ENCODE measurements around the gene TNFAIP2.

Gene TNFAIP2

DNA sequence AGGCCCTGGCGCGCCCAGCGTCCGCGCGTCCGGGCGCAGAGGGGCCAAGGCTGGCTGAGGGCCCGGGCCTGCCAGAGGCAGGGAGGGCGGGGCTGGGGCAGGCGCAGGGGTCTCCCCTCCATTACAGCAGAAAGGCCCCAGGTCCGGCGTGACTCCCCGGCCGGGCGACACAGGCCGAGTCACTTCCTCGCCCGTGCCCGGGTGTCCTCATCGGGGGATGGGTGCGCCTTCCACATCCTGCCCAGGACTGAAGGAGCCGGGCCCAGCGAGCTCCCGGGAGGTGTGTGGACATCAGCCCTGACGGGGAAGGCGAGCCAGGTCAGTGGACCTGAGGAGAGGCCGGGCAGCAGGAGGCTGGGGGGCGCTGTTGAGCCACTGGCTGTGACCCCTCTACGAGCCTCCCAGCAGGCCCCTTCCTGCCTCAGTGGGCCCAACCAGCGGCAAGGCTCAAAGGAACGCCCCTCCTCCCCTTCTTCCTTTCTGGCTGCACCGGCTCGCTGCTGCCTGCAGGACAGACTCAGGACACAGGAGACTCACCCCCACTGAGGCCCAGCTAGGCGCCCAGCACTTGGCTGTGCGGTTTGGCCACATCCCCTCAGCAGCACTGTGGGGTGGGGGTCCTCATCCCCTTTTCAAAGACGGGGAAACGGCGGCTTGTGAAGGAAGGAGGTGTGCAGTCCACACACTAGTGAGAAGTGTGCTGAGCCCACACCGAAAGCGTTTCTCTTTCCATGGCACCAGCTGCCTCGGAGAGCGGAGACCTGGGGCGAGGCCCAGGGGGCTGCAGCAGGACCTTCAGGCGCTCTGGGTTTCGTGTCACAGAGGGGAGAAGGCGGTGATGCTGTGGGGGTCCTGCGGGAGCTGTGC is 606 bp downstream of the TNFAIP2 start:
- DNase-seq = no peak

DNA sequence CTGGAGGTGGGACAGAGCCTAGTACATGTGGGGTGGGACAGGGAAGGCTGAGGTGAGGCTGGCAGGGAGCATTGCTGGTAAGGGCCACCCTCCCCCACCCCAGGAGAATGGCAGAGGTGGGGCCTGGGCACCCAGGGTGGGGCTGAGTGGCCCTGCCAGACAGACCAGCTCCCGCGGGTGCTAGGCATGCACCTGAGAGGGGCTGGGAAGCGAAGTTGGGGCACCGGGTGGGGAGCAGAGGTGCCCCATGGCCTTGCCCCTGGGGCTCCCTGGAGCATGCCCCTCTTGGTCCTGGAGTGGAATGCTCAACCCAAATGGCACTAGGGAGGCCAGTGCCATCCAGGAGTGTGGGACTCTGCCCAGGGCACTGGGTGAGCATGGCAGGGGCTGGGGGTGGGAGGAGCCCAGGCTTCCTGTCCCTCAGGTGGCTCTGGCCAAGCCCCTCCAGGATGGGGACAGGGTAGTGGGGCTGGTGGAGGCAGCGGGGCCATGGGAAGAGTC is 1.3 kb downstream of the TNFAIP2 start:
- DNase-seq = no peak

DNA sequence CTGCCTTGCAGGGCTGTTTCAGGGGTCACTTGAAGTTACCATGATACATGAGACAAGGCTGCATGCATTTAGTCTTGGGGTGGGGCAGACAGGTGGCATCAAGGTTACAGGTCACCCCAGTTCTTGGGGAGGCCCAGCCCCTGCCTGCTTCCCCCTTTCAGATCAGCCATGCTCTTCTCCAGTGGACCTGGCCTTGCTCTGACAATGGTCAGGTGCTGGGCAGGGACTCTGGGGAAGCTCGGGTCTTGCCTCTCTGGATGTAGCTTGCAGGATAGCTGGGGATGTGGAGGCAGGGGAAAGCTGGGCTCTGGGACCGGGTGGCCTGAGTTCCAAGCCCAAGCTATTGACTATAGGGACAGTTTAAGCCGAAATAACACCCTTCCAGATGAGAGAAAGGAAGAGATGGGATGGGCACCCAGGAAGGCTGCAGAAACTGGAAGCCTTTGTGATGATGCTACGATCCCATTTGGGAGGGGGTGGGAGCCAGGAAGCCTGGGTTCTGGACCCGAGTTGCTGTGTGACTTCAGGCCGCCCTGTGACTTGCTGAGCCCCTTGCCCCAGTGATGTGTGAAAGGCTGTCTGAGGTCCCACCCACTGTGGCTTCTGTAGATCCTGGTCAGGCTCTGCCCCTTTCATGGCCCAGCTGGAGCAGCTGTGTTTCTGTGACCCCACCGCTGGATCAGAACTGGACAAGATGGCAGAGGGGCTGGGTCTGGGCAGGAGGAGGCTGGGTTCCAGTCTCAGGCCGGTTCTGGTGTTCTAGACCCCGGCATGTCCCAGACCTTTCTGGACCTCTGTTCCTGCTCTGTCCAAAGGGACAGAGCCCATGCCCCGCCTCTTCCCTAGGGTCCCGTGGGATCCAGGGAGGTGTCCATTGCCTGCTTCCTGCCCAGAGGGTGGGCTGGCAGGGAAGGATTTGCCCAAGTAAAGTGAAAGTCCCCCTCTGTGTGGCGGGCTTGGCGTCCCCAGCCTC is 2.1 kb downstream of the TNFAIP2 start:
- DNase-seq = no peak

DNA sequence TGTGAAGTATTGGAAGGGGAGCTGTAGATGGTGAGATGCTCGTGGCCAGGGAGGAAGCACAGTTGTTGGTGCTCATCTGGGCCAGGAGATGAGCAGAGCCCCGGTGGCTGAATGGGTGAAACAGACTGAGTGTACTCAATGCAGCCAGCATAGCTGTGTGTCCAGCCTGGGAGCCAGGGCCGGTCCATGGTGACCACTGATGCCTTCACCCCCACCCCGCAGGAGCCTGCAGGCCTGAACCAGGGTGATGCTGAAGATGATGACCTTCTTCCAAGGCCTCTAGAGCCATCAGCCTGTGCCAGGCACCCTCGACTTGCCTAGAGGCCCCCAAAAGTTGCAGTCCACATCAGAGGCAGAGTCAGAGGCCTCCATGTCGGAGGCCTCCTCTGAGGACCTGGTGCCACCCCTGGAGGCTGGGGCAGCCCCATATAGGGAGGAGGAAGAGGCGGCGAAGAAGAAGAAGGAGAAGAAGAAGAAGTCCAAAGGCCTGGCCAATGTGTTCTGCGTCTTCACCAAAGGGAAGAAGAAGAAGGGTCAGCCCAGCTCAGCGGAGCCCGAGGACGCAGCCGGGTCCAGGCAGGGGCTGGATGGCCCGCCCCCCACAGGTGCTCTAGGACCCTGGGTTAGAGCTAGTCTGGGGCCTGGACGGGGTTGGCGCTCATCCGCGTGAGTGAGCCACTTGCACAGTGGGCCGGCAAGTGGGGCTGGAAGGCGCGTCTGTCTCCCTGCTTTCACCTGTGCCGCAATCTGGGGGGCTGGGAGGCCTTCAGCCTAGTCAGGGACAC is 3.0 kb downstream of the TNFAIP2 start:
- DNase-seq = no peak

DNA sequence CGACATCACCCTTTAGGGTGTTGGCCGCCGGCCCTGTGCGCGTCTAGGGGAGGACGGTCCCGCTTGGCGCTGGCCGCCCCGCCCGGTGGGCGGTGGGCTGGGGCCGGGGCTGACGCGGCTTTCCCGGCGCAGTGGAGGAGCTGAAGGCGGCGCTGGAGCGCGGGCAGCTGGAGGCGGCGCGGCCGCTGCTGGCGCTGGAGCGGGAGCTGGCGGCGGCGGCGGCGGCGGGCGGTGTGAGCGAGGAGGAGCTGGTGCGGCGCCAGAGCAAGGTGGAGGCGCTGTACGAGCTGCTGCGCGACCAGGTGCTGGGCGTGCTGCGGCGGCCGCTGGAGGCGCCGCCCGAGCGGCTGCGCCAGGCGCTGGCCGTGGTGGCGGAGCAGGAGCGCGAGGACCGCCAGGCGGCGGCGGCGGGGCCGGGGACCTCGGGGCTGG is 3.6 kb downstream of the TNFAIP2 start:
- DNase-seq = no peak

DNA sequence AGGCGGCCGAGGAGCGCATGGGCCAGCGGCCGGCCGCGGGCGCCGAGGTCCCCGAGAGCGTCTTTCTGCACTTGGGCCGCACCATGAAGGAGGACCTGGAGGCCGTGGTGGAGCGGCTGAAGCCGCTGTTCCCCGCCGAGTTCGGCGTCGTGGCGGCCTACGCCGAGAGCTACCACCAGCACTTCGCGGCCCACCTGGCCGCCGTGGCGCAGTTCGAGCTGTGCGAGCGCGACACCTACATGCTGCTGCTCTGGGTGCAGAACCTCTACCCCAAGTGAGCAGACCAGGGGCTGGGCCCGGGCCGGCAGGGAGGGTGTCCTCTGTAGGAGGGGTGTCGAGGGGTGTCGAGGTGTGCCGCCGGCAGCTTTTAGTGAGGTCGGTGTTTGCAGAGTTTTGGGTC is 4.1 kb downstream of the TNFAIP2 start:
- no peak for DNase-seq

DNA sequence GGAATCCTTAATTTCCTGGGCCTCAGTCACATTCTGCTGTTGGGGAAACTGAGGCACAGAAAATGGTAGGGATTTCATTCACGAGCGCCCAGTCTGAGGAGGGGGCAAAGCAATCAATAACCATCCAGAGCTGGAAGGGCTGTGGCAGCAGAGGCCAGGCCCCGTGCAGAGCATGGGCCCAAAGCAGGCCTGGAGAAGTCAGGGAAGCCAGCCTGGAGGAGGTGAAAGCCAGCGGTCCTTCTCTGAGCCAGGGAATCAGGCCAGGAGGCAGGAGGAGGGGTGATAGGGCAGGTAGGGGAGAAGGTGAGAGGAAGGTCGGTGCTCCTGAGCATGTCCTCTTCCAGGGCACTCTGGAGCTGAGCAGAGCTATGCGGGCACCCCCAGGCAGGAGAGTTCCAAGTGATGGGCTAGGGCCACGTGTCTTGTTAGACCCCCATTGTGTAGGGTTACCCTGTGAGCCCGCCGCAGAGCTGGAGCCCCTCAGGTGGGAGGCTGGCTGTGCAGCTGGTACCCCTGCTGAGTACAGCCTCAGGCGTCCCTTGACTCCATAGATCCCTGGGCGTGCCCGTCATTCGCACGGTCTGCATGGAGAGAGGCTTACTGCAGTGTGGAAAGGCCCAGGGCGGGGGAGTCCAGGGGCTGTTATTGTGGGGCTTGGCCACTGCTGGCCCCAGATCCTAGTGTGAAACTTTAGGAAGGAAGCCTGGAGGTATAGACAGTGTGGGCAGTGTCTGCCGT is 4.8 kb downstream of the TNFAIP2 start:
- no peak for DNase-seq

DNA sequence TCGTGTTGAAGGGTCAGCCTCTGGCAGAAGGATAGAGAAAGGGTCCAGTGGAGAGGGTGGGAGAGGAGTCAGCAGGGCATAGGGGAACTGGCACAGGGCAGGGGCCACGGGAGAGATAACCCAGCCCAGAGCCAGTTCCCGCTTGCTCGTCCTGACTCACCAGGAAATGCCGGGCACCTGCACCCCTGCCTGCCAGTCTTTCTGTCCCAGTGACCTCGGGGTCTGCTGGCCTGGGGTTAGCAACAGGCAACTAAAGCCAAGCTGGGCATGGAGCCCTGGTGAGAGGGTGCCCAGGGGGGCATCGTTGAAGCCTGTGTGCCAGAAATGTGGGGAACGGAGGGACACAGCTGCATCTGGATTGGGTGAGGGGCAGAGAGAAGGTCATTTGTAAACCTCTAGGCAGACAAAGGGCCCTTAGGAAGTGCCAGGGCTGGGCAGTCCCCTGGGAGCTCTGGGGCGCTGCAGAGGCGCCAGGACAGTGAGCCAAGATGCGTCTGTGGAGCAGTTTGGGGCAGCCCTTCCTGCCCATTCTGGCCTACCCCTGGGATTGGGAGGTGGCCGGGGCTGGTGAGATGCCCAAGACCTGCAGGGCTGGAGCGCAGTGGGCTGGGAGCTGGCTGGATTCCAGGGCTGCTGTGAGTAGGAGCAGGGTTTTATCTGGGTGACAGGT is 5.5 kb downstream of the TNFAIP2 start:
- DNase-seq = no peak

DNA sequence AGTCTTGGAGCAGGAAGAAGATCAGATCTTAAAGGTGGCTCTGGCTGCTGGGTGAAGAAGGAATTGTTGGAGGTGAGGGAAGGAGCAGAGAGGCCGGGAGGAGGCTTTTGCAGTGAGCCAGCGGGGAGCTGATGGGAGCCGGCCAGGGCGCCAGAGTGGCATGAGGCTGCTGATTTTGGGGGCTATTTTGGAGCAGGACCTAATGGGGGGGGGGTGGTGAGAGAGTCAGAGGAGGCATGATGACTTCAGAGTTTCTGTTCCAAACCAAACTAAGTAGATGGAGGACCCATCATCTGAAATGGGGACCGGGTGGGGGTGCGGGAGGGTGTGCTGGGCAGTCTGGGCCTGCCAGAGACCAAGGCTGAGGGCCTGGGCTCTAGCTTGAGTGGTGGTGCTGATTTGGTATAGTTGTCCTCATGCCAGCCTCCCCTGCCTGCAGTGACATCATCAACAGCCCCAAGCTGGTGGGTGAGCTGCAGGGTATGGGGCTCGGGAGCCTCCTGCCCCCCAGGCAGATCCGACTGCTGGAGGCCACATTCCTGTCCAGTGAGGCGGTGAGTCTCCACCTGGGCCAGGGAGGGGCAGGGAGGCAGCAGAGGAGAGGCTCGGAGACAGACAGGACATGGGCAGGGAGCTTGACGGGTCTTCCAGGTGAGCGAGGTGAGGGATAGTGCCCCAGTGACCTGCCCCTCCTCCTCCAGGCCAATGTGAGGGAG is 6.2 kb downstream of the TNFAIP2 start:
- DNase-seq = no peak

DNA sequence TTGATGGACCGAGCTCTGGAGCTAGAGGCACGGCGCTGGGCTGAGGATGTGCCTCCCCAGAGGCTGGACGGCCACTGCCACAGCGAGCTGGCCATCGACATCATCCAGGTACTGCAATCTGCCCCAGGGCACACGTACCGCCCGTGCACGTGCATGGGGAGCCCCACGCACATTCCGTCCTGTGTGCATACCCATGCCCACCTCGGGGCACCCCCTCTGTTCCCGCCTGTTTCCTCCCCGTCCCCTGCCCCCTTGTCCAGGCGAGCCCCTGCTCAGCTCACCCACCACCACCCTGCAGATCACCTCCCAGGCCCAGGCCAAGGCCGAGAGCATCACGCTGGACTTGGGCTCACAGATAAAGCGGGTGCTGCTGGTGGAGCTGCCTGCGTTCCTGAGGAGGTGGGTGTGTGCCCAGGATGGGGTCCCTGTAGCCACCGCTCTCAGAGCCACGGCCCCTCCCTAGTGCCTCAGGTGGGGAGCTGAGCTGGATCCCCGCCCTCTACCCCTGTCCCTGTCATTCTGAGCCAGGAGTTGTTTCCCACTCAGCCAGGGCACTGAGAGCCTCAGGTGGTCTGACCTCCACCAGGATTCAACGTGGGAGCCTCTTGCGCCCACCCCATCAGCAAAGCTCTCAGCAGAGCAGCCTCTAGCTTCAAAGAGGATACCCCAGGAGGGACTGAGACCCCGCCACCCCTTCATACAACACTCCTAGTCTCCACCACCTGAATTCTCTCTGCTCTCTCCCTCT is 6.9 kb downstream of the TNFAIP2 start:
- no peak for DNase-seq

DNA sequence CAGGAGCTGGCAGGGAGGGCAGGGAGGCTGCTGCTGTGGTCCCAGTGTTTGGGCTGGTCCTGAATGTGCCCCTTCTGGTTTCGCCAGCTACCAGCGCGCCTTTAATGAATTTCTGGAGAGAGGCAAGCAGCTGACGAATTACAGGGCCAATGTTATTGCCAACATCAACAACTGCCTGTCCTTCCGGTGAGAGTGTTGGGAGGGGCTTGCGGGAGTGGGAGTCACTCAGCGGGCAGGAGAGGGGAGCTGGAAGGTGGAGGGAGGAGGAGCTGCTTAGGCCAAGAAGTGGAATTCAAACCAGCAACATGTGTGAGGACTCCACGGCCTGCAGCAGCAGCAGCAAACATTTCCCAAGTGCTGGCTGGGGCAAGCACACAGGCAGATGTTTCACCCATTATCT is 7.7 kb downstream of the TNFAIP2 start:
- no peak for DNase-seq

DNA sequence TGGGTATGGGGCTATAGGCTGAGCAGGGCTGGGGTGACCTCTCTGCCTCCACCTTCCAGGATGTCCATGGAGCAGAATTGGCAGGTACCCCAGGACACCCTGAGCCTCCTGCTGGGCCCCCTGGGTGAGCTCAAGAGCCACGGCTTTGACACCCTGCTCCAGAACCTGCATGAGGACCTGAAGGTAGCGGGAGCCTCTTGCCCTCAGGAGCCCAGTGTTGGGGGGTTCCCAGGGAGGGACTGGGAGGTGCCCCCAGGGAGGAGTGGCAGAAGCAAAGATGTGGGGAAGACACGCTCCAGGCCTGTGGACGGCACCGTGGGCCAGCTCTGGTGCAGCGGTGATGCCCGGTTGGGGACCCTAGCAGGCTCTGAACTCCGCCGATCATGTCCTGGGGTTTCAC is 8.3 kb downstream of the TNFAIP2 start:
- no peak for DNase-seq

DNA sequence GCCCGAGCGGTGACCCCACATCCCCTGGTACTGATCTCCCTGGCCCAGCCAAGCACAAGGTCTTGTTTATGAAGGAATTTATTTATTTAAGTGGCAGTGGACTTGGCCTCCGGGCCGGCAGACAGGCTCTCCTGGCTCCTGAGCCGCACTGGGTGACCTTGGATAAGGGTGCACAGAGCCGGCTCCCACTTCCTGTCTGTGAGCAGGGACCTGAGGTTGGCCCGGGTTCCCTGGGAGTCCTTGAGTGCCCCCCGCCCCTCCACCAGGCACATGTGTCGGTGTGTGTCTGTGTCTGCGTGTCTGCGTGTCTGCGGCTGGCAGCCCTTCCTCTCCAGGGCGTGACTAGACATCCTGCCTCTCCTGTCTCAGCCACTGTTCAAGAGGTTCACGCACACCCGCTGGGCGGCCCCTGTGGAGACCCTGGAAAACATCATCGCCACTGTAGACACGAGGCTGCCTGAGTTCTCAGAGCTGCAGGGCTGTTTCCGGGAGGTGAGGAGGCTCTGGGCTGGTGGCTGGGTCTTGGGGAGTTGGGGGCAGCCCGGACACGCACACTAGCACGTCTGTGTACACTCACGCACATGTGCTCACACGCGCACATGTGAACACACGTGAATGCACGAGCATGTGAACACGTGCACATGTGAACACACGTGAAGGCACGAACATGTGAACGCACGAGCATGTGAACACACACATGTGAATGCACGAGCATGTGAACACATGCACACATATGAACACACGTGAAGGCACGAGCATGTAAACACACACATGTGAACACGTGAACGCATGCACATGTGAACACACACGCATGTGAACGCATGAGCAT is 9.3 kb downstream of the TNFAIP2 start:
- no peak for DNase-seq

DNA sequence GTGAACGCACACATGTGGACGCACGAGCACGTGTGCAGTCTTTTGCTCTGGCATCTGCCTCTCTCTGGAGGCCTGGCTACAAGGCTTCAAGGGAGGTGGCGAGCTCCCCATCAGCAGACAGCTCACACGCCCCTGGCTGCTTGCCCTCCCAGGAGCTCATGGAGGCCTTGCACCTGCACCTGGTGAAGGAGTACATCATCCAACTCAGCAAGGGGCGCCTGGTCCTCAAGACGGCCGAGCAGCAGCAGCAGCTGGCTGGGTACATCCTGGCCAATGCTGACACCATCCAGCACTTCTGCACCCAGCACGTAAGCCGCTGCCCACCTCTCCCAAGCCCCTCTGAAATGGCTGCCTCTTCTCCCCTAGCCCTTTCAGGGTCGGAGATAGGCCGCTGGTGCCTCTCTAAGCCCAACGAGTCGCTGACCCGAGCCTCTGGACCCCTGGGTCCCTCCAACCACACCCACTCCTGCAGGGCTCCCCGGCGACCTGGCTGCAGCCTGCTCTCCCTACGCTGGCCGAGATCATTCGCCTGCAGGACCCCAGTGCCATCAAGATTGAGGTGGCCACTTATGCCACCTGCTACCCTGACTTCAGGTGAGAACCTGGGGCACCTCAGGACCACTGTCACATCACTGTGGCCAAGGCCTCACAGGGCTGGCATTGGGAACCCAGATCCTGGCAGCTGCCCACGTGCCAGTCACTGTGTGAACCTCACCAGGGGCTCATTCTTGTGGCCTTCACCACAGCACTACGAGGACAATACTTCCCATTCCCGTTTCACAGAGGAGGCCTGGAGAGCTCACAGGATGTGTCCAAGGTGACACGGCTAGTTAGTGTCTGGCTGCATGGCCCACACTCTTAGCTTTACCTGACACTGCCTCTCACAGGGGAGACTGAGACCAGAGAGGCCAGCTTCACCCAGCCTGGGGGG is 10.2 kb downstream of the TNFAIP2 start:
- DNase-seq = no peak

DNA sequence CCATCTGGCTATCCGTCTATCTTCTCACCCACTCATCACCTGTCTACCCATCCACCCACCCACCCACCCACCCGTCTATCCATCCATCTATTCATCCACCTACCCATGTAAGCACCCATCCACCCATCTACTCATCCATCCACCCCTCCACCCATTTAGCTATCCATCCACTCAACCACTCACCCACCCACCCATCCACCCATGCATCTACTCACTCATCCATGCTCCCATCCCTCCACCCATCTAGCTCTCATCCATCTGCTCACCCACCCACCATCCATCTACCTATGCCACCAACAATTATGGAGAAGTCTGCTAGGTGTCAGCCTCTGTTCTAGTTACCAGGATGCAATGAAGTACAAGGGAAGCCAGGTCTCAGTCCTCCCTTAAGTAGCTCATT is 11.1 kb downstream of the TNFAIP2 start:
- DNase-seq = no peak

DNA sequence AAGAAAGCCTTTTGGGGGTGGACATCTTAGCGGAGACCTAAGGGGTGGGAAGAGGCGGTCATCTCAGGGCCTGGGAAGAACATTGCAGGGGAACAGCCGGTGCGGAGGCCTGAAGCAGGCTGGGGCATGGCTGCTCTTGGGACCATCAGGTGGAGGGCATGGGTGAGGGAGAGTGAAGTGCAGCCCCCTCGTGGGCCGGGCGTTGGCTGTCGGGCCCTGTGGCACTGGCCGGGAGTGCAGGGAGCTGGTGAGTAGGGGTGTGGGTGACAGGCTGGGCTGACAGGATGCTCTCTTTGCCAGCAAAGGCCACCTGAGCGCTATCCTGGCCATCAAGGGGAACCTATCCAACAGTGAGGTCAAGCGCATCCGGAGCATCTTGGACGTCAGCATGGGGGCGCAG is 11.7 kb downstream of the TNFAIP2 start:
- no peak for DNase-seq

DNA sequence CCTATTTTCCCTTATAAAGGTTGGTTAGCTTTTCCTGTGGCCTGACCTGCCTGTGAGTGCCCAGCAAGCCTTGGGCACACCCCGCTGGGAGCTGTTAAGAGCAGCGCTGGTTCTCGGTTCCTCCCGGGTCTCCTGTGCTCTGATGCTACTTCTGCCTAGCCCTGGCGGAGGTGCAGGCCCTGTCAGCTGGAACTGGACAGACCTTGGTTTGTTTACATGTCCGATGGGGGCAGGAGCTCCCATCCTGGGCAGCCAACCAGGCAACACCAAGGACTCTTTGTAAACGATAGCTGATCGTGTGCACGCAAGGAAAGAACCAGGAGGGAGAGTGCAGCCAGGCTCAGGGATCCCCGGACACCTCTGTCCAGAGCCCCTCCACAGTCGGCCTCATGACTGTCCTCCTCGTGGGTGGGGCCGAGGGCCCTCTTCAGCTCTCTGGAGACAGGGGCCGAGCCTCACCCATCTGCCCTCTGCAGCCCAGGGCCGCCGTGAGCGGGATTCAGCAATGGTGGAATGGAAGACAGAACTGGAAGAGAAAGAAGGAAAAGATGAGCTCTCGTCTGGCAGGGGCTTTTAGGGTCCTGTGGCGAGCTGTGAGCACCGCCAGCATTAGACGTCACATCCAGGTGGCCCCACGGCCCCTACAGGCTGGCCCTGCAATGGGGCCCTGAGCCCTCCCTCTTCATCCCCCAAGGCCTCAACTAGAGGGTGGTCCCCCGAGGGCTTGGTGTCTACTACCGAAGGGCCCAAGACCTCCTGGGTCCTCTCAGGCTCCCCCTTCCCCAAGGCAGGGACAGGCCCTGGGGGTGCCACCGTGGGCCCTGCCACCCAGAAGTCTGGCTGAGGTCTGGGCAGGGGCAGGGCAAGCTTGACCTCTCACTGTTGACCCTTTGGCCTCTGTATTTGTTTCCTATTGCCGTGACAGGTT is 12.3 kb downstream of the TNFAIP2 start:
- DNase-seq = no peak
